HG03045 (cell line): Measurements from ENCODE around the gene TTYH3.
"Not testable (repeated sequence)": the region's sequence is repeated elsewhere in the genome, so short reads cannot be mapped to it uniquely, and the experiment has no call there.

ENCODE experiments used
- ATAC-seq: cut with Tn5 transposase; IDR thresholded peaks from one replicate; pipeline ENCODE4 v1.9.1; 2021; ENCODE audit warnings: mild to moderate bottlenecking, moderate library complexity; ENCODE audit not compliant: unreplicated experiment

Gene TTYH3, protein sequence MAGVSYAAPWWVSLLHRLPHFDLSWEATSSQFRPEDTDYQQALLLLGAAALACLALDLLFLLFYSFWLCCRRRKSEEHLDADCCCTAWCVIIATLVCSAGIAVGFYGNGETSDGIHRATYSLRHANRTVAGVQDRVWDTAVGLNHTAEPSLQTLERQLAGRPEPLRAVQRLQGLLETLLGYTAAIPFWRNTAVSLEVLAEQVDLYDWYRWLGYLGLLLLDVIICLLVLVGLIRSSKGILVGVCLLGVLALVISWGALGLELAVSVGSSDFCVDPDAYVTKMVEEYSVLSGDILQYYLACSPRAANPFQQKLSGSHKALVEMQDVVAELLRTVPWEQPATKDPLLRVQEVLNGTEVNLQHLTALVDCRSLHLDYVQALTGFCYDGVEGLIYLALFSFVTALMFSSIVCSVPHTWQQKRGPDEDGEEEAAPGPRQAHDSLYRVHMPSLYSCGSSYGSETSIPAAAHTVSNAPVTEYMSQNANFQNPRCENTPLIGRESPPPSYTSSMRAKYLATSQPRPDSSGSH

DNA sequence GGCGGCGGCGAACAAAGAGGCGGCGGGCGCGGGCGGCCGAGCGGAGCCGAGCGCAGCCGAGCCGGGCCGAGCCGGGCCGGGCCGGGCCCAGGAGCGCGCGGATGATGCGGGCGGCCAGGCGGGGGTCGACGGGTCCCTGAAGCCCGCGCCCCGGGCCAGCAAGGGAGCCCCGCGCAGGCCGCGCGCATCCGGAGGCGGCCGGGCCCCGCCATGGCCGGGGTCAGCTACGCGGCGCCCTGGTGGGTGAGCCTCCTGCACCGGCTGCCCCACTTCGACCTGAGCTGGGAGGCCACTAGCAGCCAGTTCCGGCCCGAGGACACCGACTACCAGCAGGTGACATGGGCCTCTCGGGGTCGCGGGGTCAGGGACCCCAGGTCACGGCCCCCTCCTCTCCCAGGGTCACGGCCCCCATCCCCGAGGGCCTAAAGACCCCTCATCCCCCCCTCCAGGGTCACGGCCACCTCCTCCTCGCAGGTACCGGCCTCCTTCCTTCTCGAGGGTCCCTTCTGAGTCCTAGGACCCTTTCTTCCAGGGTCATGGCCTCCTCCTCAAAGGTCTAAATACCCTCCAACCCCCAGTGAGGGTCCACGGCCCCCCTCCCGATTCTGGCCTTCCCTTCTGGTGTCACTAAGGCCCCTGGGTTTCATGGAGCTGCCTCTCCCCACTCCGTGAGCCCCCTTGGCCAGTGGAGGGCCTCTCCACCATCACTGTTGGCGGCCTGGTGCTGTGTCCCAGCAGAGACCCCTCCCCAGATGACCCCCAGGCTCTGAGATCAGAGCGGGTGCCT lies at the start of gene TTYH3:
Gene TTYH3, plus strand, starts transcription at position 41 of the 787 bp plus-strand sequence. Its CDS starts 170 bp downstream, at position 211.
- ATAC-seq: peak; percentile 33

DNA sequence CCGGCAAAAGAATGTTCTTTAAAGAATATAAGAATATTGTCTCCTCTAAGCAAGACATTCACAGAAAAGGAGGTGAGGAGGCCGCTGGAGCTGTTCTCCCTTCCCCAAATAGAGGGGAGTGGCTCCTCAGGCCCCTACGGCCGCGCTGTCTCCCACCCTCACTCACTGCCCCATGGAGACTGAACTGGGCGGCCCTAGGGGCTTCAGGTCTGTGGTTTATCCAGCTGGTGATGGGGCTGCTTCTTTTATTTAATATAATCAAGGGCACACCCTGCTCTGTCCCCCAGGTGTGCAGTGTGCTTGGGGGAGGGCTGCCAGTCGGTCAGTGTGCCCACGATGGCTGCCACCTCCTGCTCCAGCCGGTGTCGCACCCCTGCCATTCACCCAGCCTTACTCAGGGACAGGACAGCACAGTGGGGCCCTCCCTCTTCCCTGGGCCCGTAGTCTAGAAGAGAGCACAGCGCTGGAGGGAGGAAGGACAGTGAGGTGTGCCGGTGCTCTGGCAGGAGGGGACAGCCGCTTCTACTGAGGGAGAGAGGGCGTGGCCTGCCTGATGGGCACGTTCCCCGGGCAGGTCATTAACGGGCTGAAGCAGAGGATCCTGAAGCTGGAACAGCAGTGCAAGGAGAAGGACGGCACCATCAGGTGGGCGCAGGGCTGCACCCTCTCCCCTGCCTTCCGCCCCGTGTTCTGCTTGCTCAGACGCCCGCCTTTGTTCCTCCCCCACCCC lies 49.6 kb upstream of the TTYH3 start:
- ATAC-seq: no peak

DNA sequence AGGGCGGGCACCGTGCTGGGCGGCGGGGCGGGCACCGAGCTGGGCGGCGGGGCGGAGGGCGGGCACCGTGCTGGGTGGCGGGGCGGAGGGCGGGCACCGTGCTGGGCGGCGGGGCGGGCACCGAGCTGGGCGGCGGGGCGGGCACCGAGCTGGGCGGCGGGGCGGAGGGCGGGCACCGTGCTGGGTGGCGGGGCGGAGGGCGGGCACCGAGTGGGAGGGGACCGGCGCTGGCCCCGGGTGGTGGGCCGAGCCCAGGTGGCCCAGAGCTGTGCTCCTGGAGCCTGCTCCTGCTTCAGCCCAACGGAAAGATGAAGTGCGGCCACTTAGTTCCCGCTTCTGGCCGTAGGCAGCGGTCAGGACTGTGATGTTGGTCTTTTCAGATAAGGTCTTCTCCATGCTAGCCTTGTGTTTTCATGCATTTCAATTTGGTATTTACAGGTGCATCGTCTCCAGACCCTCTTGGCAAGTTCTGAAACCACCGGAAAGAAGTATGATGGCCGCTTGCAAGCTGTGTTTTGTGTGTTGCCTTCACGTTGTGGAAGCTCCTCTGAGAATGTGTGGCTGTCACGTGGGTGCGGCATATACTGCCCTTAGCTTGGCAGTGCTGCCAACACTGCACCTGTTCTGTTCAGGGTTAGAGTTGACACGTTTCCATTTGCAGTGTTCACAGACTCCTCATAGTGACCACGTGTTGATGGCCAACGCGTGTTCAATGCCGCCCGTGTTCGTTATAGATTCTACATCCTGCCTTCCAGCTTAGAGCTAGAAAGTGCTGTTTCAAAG lies 47.8 kb upstream of the TTYH3 start:
- no peak for ATAC-seq

DNA sequence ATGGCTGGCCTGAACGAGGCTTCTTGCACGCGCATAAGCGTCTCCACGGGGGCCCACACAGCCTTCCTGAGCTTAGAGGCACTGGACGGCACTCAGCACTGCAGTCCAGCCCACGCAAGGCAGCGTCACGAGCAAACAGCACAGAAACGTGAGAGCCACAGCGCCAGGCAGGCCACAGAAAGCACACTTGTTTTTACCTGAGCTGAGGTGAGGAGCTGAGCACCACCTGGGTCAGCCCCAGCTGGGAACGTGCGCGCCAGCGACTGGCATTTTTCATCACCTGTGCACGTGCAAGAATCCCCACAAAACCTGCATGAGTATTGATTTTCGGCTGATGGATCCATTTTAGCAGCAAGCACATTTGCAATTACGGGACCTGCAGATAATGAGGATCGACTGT lies 46.3 kb upstream of the TTYH3 start:
- no peak for ATAC-seq

DNA sequence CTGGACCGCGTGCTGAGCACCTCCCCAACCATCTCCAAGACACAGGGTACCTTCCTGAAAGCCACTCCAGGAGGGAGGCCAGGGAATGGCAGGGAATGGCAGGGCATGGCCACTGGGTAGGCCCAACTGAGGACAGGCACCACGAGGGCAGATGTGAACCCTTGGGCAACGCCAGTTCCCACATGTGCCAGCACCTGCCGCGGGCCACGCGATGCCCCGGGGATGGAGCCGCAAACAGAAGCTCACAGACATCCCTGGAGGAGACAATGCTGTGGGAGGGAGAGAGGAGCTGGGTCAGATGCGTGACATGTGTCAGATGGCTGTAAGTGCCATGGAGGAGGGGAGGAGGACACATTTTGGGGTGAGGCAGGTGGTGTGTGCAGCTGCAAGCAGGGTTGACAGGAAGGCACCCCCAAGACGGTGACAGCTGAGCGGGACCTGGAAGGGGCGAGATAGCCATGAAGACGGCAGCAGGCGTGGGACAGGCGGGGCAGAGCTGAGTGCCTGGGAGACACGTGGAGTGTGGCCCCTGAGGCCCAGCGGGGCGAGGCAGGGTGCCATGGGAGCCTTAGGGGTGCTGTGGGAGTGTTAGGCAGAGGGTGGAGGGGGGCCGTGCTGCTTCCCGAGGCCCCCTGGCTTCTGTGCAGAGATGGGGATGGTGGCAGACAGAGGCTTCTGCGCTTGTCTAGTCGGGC lies 45.3 kb upstream of the TTYH3 start:
- no peak for ATAC-seq

DNA sequence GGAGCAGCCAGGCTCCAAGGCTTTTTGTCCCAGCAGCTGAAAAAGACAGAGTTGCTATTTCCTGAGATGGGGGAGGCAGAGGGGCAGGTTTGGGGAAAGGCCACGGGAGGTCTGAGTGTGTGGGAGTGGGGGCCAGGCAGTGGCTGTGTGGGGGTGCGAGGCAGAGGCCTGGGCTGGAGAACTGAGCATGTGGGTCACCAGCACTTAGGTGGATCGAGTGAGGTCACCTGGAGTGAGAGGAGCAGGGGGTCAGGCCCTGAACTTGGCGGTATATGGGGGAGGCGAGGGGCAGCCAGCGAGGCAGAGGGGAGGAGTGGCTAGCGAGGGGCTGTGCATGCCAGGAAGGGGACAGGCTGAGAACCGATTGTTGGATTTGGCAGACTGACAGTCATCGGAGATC lies 44.7 kb upstream of the TTYH3 start:
- no peak for ATAC-seq

DNA sequence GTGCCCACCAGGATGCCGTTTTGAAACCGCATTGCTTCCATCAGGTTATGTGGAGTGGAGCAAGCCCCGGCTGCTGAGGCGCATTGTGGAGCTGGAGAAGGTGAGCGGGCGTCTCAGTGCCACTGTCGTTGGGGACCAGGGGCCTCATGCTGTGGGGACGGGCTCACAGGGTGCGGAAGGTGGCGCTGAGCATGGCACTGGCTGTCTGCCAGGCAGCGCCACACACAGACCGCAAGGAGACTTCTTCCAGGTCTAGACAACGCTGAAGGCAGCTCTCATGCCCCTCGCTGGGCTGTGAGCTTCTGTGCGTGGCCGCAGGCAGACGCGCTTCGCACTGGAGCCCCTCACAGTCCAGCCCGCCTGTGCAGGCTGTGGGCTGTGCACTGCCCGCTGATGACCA lies 44.0 kb upstream of the TTYH3 start:
- ATAC-seq: no peak

DNA sequence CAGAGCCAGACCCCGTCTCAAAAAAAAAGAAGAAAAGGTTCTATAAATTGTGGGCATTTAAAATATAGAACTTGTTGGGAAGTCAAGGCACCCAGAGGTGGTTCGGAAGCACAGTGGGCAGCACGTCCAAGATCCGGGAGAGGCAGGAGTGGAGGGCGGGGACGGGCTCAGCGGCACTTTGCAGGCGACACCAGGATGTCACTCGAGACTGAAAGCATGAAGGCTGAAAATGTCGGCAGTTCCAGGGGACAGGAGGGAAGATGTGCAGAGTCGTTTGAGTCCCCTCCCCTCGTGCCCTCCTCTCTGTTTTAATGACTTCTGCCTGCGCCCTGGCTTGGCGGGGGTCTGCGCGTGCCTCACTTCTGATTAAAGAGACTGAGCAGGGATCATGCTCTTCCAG lies 42.4 kb upstream of the TTYH3 start:
- no peak for ATAC-seq

DNA sequence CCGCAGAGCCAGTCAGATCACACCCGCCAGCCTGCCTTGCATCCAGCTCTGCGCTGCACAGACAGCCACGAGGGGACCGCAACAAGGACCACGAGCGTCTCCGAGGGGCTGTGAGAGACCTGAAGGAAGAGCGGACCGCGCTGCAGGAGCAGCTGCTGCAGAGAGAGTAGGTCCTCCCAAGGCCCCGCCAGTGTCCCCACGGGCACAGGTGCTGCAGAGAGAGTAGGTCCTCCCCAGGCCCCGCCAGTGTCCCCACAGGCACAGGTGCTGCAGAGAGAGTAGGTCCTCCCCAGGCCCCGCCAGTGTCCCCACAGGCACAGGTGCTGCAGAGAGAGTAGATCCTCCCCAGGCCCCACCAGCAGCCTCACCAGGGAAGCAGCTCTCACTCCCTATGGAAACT lies 41.8 kb upstream of the TTYH3 start:
- ATAC-seq: not testable (repeated sequence)

DNA sequence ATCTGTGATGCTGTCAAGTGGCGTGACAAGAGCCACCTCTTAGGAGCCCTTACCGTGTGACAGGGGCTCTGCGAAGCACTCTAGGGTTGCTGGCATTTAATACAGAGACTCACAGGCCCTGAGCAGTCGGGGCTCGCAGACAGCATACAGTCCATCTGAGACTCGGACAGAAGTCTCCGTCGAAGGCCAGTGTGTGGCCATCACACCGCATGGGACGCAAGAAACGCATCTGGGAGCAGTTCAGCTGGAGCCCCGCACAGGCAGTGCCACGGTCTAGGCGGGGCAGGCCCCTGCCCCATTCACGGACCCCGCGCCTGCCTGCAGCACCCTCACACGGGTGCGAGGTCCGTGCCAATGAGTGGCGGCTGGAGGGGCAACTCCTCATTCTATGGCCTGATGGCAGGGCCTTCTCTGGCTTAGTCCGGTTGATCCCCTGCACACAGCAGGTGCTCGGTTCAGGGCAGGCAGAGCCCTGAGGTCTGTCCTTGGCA lies 39.4 kb upstream of the TTYH3 start:
- no peak for ATAC-seq

DNA sequence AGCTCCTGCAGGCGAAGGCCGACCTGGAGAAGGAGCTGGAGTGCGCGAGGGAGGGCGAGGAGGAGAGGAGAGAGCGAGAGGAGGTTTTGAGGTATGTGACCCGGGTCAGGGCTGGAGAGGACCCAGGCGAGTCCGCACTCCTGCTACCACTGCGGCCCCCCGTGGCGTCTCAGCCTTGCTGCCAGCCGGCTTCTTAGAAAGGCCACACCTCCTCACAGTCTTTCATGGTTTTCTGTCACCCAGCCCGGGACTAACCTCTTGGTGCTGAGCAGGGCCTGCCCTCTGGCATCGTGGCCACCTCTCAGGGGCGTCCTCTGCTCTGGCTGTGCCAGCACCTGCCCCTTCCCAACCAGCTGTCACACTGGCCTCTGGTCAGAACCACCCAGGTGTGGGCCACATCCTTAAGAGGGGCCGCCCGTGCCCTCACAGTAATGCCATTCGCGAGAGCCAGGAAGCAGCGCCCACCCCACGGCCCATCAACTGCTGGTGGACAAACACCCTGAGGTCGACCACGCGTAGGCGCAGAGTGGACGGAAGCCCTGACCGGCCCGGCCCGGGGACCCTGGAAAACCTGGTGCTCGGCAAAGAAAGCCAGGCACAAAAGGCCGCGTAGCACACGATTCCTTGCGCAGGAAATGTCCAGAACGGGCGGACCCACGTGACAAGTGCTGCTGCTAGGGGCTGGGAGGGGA lies 38.6 kb upstream of the TTYH3 start:
- no peak for ATAC-seq

DNA sequence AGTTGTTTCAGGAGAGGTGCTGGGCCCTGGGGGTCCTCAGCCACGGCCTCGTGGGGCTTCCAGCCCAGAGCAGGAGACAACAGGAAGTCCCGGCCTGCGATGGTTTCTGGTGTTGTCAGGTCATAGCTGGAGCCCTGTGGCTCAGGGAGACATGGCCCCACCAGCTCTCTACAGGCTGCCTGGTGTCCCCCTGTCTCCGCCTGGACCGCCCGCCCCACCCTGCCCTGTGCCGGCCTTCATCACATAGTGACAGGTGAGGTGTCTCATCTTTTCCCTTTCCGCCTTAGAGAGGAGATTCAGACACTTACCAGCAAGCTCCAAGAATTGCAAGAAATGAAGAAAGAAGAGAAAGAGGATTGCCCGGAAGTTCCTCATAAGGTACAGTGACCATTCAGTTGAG lies 37.2 kb upstream of the TTYH3 start:
- no peak for ATAC-seq

DNA sequence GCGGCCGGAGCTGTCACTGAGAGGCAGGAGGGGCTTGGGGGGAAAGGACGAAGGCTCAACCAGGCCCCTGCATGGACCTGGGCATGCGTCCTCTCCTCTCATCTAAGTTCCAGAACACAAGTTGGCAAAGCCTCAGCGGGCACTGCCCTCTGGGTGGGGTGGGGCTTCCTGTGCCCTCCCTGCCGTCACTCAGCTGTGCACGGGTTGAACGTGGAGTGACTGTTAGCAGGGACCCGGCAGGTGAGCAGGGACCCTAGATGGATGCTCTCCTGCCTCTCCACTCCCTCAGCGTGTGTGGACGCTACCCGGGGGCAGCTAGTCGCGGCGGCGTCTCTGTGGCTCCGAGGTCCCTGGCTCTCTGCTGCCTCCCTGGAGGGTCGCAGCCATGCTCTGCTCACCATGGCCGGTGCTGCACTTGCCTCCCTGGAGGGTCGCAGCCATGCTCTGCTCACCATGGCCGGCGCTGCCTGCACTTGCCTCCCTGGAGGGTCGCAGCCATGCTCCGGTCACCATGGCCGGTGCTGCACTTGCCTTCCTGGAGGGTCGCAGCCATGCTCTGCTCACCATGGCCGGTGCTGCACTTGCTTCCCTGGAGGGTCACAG lies 36.4 kb upstream of the TTYH3 start:
- ATAC-seq: no peak

DNA sequence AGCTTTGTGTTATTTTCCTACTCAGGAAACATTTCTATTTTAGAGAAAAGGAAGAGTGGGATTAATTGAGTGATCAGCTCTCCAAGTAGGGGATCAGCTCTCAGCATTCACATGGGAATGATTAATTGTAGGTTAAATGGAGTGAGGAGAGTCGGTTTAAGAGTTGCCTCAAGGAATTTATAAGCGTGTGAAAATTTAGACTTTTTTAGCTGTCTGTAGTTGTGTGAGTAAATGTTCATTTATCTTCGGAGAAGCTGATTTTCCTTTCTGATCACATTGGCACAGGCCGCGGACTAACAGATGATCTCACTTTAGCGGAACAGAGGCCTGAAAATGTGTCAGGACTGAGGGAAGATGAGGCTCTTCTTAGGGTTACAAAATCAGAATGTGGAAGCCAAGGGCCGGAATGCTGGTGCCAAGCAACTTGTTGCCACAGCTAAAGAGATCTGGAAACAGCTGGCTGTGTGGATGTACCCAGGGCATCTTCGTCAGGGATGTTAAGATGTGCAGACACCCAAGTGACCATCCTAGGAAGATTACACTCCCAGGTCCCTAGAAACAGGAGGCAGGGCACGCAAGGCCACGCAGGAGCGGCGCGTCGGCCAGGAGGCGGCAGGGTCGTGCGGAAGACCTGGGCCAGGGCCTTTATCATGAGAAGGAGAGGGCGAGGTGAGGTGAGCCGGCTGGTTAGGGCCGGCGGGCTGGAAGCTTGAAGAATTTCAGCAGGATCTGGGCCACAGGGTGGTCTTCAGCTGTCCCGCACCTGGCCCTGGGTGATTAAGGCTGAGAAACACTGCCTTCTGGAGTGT lies 35.1 kb upstream of the TTYH3 start:
- no peak for ATAC-seq

DNA sequence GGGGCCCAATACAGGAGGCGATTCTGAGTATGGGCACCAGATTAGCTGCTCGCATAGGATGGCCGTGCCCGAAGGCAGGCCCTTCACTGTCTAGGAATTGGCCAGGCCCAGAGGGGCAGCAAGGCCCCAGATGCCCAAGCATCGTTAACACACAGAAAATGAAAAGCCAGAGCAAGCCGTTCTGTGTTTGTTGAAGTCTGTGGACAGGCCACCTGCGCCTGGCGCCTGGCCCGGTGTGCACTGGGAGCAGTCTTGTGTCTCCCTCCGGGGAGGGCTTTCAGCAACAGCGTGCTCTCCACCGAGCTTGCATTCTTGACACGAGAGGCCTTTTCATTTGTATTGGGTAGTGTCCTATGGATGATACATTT lies 34.5 kb upstream of the TTYH3 start:
- ATAC-seq: no peak

DNA sequence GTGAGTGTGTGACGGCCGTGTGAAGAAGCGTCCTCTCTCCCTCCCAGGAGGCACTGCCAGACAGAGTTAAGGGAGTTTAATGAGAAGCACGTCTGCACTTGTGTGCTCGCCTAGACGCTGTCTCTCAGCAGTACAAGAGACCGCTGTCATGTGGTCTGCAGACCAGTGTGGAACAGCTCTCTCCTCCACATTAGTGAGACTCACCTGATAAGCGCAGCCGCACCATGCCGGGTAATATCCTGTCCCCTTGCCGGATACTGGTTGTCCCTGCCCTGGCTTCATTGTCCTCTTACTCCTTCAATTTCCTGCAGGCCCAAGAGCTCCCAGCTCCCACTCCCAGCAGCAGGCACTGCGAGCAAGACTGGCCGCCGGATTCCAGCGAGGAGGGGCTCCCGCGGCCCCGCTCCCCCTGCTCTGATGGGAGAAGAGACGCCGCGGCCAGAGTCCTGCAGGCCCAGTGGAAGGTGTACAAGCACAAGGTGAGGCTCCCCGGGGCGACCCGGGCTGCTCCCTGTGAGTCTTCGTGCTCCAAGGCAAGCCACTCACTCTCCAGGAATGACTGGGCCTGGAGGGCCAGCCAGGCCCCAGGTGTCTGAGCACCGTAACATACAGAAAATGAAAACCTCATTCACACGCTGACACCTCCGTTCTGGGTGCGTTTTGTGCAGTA lies 33.5 kb upstream of the TTYH3 start:
- ATAC-seq: no peak

DNA sequence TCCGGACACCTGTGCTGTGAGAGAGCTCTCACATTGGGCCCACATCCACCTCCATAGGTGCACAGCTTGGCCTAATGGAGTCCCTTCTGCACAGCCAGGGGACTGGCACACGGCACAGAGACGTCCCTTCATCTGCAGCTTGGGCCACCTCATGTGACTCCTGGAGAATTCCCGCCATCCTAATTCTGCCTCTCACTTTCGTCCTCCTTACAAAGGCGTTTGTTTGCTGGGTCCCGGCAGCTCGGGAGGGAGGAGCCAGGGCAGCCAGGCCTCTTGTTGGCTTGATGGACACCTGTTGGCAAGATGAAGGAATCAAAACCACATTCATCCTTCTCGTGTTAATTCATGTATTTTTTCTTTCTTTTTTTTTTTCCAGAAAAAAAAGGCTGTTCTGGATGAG lies 30.7 kb upstream of the TTYH3 start:
- no peak for ATAC-seq

DNA sequence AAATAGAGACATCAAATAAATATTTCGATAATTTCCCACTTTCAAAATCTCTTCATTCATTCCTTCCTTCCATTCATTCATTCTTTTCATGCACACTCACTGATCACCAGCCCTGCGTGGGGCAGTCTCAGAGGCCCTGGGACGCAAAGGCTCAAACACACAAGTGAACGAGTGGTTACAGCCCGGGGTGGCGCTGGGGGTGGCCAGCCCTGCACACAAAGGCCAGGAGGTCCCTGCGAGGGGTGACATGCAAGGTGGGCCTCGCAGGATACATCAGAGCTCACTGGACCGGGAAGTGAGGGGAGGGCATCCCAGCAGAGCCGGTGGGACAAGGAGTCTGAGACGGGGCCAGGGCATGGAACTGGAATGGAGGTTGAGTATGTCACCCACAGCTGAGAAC lies 29.9 kb upstream of the TTYH3 start:
- ATAC-seq: no peak
